ENCODE measurements around the gene CDH19.

Gene CDH19, protein sequence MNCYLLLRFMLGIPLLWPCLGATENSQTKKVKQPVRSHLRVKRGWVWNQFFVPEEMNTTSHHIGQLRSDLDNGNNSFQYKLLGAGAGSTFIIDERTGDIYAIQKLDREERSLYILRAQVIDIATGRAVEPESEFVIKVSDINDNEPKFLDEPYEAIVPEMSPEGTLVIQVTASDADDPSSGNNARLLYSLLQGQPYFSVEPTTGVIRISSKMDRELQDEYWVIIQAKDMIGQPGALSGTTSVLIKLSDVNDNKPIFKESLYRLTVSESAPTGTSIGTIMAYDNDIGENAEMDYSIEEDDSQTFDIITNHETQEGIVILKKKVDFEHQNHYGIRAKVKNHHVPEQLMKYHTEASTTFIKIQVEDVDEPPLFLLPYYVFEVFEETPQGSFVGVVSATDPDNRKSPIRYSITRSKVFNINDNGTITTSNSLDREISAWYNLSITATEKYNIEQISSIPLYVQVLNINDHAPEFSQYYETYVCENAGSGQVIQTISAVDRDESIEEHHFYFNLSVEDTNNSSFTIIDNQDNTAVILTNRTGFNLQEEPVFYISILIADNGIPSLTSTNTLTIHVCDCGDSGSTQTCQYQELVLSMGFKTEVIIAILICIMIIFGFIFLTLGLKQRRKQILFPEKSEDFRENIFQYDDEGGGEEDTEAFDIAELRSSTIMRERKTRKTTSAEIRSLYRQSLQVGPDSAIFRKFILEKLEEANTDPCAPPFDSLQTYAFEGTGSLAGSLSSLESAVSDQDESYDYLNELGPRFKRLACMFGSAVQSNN

GRCh38 chr18:66603941-66604627, at the start of gene CDH19:
TSS of gene CDH19 (minus strand) at chr18:66604090. CDS start at chr18:66572204, 31,886 bp downstream.
- FAIRE-seq = peak; percentile 21

DNA sequence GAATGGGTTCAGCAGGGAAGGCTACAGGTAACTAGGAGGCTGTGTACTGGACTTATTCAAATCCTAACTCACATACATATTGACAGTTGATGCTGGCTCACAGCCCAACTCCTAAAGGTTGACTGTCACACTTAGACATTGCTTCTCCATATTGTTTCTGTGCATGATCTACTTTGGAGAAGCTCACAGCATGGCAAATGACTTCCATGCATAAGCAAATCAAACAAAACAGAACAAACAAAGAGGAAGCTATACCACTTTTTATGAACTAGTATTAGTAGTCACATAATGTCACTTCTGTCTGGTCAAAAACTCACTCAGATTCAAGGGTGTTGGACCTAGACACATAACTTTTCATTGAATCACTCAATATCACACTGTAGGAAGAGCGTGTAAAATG, 43.8 kb upstream of the CDH19 start:
- no peak for FAIRE-seq

- no peak for FAIRE-seq
These were observed 42.7 kb upstream of the CDH19 start for GRCh38 chr18:66646609-66647008.

DNA sequence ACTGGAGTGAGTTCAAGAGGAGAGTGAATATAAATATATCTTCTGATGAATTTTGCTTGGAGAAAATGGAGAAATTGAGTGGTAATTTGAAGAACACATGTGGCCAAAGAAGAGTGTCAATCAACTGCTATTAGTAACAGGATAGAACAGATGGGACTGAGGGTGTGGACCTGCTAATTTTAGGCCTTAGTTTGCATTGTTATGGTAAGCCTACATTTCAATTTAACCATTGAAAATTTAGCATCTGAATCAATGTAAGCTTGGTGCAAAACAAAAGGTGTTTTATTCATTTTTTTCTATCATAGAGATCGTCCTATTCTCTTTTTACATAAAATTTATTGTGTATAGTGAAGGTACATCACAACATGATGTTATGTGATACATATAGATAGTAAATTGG, 42.1 kb upstream of the CDH19 start:
- FAIRE-seq = no peak

DNA sequence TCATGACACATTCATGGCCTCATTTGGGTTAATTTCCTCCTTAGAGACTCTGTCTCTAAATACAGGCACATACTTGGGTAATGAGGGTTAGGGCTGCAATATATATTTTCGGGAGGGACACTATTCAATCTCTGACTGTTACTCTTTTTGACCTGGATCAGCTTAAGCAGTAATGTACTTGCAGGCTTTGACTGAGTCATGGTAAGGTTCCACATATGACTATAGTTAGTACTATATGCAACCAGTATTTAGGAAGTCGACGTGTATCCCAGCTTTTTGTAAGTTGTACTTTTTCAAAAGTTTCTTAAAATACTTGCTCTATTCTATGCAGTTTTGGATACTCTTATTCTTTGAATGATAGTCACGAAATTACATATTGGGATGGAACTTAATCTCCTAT, 37.2 kb upstream of the CDH19 start:
- no peak for FAIRE-seq

- no peak for FAIRE-seq
These were observed 36.5 kb upstream of the CDH19 start for GRCh38 chr18:66640431-66640830.

DNA sequence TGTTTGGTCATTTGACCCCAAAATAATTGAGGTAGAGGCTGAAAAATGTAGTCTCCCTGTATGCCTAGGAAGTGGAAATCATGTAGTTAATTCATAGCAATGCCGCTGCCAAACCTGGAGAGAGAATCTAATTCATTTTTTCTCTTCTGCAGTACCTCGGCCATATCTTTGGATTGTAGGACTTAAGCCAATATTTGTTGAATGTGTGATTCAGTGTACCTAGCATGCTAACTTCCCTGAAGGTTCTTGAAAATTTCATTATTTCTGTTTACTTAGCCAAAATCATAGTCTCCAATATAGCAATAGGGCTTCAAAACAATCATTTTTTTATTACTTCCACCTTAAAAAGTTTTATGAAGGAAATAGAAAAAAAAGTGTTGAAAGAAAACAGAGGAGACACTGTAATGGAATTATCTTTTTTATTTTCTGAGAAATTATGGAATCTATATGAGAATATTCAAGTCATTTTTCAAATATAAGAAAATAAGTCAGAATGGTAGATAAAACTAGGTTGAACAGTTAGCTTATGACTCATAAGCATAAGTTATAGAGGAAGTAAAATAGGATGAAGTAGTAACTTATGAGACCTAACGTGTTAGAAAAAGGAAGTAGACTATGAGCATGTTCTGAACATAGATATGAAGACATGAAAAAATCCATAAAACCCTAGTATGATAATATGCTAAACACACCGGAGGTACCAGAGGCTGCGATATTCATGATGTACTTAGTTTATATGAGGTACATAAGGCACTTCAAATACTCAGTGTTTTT, 35.2 kb upstream of the CDH19 start:
- peak; percentile 14 for FAIRE-seq

GRCh38 chr18:66635342-66635741, 31.5 kb upstream of the CDH19 start:
- FAIRE-seq = no peak

- FAIRE-seq = no peak
These were observed 28.9 kb upstream of the CDH19 start for GRCh38 chr18:66632756-66633155.

- no peak for FAIRE-seq
These were observed 26.9 kb upstream of the CDH19 start for GRCh38 chr18:66630831-66631230.

GRCh38 chr18:66623821-66624220, 19.9 kb upstream of the CDH19 start:
- FAIRE-seq = no peak

GRCh38 chr18:66621816-66622576, 18.1 kb upstream of the CDH19 start:
- FAIRE-seq = no peak

DNA sequence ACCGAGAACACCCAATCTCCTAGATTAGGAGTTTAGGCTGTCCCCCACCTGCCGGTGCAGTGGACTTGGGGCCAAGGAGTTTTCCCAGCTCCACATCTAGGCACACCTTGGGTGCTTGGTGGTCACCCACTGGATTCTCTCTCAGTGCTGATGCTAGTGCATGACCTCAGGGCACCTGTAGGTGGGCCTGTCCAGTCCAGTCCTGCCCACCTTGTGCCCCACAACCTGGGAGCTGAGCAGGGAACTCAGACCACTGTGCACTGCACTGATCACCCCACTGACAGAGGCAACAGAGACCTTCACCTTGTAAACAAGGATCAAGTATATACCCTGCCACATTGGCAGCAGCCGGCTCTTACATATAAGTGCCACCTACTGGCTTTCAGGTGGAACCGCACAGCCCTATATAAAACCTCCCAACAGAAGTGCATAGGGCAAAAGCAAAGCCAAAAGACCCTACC, 12.7 kb upstream of the CDH19 start:
- no peak for FAIRE-seq

GRCh38 chr18:66615176-66615575, 11.3 kb upstream of the CDH19 start:
- FAIRE-seq = no peak

GRCh38 chr18:66607632-66608031, 3.7 kb upstream of the CDH19 start:
- FAIRE-seq = peak; percentile 29

DNA sequence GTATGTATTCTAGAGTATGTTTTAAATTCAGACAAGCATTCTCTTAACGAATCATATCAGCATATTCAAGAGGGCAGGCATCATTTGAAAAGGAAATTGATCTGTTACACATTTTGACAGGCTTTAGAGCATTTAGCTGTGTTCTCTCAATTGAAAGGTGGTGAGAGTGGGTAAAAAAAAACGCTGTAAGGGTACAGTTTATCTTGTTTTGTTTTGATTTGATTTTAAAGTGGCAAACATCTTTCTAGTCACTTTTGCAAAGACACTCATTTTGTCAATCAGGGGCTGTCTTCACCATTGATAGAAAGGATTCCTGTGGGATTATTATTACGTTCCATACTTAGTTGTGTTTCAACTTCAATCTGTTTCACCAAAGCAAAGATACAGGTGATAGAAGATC, 2.2 kb downstream of the CDH19 start:
- no peak for FAIRE-seq

GRCh38 chr18:66599190-66599589, 4.7 kb downstream of the CDH19 start:
- no peak for FAIRE-seq

DNA sequence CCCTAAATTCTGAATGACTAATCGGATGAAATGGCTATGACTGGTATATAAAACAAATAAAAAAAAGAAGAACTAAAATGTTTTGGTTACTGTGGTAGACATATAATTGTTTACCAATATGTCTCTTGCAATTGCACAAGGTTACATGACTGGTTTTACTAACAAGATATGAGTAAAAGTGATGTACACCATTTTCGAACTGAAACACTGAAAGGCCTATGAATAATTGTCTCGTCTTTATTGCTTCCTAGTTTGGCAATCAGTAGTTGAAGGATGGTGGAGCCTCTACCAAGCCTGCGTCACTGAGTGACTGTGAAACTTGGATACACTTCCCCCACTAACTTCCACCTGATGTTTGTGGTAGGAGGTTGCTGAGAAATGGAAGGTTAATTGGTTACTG, 16.5 kb downstream of the CDH19 start:
- no peak for FAIRE-seq

DNA sequence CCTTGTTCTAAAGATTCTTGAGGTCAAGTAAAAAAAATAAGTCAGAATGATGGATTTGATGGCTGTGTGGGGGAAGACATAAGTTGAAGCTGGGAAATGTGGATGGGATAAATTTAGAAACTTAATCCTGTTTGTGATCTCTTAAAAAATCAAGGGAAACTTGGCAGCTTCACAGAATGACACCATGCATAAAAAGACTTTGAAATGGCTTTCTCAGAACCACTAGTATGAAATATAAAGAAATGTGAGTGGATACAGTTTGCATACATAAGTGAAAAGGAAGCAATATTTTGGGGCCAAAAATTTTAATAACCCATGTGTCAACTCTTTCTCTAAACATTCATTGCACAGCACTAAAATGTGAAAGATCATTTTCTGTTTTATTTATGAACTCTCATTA, 21.7 kb downstream of the CDH19 start:
- FAIRE-seq = no peak

- no peak for FAIRE-seq
These were observed 28.6 kb downstream of the CDH19 start for GRCh38 chr18:66575263-66575662.

DNA sequence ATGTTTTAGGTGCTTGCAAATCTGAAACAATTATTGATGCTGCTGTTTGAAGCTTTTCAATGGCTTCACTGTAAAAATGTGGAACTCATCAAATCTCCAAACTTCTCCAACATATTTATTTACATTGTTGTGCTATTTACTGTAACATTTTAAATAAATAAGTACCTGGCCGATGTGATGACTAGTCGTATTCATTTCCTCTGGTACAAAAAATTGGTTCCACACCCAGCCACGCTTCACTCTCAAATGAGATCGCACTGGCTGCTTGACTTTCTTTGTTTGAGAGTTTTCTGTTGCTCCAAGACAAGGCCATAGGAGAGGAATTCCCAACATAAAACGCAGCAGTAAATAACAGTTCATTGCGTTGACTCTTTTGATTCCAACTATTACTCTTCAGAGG, 32.0 kb downstream of the CDH19 start:
- FAIRE-seq = no peak

GRCh38 chr18:66566616-66567015, 37.3 kb downstream of the CDH19 start:
- no peak for FAIRE-seq

Measured in A204.1 (cell line).